Stimulated activated CD4-positive, alpha-beta T cell treated with anti-CD3 and anti-CD28 coated beads, Interleukin-15, amount 100 ng/mL, for 24 hours (primary cell): ENCODE data around the gene PLXND1.
"Not testable (repeated sequence)": the region's sequence is repeated elsewhere in the genome, so short reads cannot be mapped to it uniquely, and the experiment has no call there.

Experiments used
- DNase-seq: peaks from one replicate; pipeline ENCODE4 v3.0.0-alpha.2; 2020

Gene PLXND1

GRCh38 chr3:129606636-129607390 lies at the start of gene PLXND1:
Gene PLXND1 (minus strand): TSS chr3:129606676. CDS start chr3:129606639, 37 bp downstream.
- DNase-seq = peak; percentile 52

GRCh38 chr3:129655291-129655700 lies 48.8 kb upstream of the PLXND1 start:
- no peak for DNase-seq

- DNase-seq = no peak
These were observed 47.7 kb upstream of the PLXND1 start for GRCh38 chr3:129654131-129654530.

- DNase-seq = no peak
These were observed 46.5 kb upstream of the PLXND1 start for GRCh38 chr3:129653019-129653418.

- no peak for DNase-seq
These were observed 45.1 kb upstream of the PLXND1 start for GRCh38 chr3:129651435-129652202.

GRCh38 chr3:129650256-129650872 lies 43.9 kb upstream of the PLXND1 start:
- peak; percentile 70 for DNase-seq

GRCh38 chr3:129648391-129648790 lies 41.9 kb upstream of the PLXND1 start:
- DNase-seq = no peak

GRCh38 chr3:129645286-129645685 lies 38.8 kb upstream of the PLXND1 start:
- DNase-seq = no peak

GRCh38 chr3:129644836-129645235 lies 38.4 kb upstream of the PLXND1 start:
- DNase-seq = no peak

- not testable (repeated sequence) for DNase-seq
These were observed 35.2 kb upstream of the PLXND1 start for GRCh38 chr3:129641567-129642260.

GRCh38 chr3:129640985-129641384 lies 34.5 kb upstream of the PLXND1 start:
- not testable (repeated sequence) for DNase-seq

- DNase-seq = no peak
These were observed 32.0 kb upstream of the PLXND1 start for GRCh38 chr3:129638481-129638880.

GRCh38 chr3:129636082-129636481 lies 29.6 kb upstream of the PLXND1 start:
- DNase-seq = no peak

GRCh38 chr3:129635656-129636055 lies 29.2 kb upstream of the PLXND1 start:
- DNase-seq = no peak

- no peak for DNase-seq
These were observed 27.4 kb upstream of the PLXND1 start for GRCh38 chr3:129633751-129634481.

GRCh38 chr3:129632977-129633376 lies 26.5 kb upstream of the PLXND1 start:
- no peak for DNase-seq

GRCh38 chr3:129632556-129632955 lies 26.1 kb upstream of the PLXND1 start:
- no peak for DNase-seq

- no peak for DNase-seq
These were observed 25.6 kb upstream of the PLXND1 start for GRCh38 chr3:129632056-129632455.

GRCh38 chr3:129629011-129629410 lies 22.5 kb upstream of the PLXND1 start:
- DNase-seq = no peak

GRCh38 chr3:129628169-129628522 lies 21.7 kb upstream of the PLXND1 start:
- DNase-seq = no peak

- DNase-seq = peak; percentile 73
These were observed 21.1 kb upstream of the PLXND1 start for GRCh38 chr3:129627350-129628168.
